ENCODE data around the gene TRAIP.

Gene TRAIP

DNA sequence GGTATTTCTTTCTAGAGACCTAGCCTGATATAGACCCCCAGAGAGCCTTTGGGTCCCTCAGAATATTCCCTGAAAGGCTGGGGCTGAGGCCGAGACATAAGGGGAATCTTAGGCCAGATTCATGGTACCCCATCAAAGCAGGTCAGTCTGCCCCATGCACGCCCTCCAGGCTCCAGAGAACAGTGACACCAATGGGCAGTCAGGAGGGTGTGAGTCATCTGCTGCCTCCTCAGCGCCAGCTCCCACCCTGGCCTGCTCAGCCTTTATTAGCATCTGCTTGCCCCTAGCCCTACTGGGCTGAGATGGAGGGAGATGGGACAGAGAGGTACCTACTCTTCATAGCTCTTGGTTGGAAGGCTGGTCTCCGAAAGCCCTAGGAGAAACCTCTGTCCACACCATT, 27.6 kb upstream of the TRAIP start:
- TF ChIP-seq, protein P1, sequence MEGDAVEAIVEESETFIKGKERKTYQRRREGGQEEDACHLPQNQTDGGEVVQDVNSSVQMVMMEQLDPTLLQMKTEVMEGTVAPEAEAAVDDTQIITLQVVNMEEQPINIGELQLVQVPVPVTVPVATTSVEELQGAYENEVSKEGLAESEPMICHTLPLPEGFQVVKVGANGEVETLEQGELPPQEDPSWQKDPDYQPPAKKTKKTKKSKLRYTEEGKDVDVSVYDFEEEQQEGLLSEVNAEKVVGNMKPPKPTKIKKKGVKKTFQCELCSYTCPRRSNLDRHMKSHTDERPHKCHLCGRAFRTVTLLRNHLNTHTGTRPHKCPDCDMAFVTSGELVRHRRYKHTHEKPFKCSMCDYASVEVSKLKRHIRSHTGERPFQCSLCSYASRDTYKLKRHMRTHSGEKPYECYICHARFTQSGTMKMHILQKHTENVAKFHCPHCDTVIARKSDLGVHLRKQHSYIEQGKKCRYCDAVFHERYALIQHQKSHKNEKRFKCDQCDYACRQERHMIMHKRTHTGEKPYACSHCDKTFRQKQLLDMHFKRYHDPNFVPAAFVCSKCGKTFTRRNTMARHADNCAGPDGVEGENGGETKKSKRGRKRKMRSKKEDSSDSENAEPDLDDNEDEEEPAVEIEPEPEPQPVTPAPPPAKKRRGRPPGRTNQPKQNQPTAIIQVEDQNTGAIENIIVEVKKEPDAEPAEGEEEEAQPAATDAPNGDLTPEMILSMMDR (IDR thresholded peaks at IDR 0.05): no peak
- Histone ChIP-seq H3K4me3 (no peak overlapping the region), H3K27ac (no peak overlapping the region)
- no peak for DNase-seq (ENCODE audit: low spot score)

DNA sequence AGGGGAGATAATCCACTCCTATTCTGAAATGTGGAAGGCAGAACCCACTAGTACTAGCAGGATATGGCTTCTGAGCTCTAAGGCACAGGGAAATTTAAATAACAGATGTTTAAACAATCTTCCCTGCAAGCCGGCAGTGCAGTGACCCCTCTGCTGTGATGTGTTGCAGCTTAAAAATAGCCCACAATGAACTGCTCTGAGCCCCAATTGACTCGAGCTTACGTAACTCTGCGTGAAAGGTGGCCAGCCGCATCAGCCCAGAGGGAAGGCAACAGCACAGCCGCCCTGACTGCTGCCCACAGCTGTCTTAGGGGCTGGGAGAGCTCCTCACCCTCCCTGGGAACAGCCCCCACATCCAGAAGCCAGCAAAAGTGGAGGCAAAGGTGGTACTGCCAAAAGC, 25.8 kb upstream of the TRAIP start:
- TF ChIP-seq, protein P1 (IDR thresholded peaks at IDR 0.05): no peak
- DNase-seq (ENCODE audit: low spot score): no peak
- Histone ChIP-seq H3K4me3 (no peak overlapping the region), H3K27ac (no peak overlapping the region)

DNA sequence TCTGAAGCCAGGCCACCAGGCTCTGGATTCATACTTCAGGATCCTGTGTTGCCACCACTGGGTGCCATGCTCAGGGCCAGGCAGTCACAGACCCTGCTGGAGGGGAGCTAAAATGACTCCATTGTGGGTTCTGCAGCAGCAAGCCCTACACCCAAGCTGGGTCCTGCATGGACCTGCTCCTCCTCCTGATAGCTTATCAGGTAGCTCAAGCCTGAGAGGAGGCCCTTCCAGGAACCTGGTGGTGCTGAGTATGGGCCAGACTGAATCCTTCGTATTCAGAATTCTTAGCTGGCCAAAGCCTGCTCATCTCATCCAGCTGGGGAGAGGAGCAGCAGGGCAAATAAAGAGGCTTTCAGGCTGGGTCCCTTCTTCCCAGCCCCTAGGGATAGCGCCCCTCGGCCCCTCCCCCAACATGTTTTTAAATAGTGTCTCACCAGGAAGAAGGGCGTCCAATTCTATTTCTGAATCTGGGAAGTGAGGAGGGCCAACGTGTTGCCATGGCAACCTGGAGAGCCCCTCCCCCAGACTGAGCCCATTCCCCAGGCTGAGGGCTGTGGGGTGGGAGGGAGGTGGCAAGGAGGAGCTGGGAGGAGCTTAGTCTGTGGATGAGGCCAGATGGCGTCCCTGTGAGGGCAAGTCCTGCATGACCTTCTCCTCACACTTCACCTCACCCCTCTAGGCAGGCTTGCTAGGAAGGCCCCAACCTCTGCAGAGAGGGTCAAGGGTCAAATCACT, 24.4 kb upstream of the TRAIP start:
- no peak for DNase-seq (ENCODE audit: low spot score)
- TF ChIP-seq, protein P1 (IDR thresholded peaks at IDR 0.05): no peak
- H3K4me3 ChIP-seq: no peak overlapping the region
- no peak overlapping the region for H3K27ac ChIP-seq

DNA sequence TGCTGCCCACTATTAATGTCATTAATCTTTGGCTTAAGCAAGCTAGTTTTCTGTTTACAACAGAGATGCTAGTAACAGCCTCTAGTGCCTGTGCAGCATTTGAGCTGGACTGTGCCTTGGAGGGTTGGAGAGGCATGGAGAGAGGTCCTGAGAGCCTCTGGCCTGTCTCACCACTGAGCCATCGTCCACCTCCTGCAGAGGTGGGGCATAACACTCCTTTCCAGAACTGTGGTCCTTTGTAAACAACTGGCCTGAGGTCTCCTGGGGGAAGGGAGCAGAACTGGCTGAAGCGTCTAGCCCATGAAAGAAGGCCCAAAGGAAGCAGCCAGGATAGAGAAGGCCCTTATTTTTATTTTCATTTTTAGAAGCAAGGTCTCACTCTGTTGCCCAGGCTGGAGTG, 23.4 kb upstream of the TRAIP start:
- TF ChIP-seq, protein P1 (IDR thresholded peaks at IDR 0.05): no peak
- no peak for DNase-seq (ENCODE audit: low spot score)
- Histone ChIP-seq H3K4me3 (no peak overlapping the region), H3K27ac (no peak overlapping the region)

DNA sequence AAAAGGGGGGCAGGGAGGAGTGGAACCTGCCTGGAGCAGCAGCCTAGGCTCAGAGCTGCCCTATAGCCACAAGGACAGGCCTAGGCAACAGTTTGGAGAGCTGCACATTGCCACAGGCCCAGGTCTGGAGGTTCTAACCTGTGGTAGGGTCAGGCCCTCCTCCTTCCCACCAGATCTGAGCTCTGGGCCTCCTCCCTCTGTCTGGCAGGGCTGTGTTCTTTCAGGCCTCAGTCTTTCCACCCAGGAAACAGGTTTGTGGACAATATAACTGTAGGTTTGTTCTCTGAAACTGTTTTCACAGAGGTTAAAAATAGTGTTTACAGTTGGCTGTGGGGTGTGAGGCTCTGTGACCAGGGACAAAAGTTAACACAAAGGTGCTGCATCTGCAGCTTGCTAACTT, 22.3 kb upstream of the TRAIP start:
- DNase-seq (ENCODE audit: low spot score): no peak

DNA sequence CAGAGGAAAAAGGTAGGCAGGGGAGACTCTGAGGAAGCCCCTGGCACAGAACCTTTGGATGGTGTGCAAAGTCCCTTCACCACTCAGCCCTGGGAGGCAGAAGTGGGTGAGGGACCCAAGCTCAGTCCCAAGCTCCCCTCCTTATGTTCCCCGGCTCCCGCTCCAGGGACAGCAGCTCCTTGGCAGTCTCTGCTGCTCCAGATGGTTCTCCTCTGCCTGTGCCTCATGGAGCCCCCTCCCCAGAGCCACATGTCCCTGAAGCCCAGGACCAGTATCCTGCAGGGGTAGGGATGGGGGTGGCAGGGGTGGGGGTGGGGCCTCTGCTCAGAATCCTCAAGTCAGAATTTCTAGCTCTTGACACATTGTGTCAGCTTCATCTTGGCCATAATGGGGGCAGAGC, 21.4 kb upstream of the TRAIP start:
- H3K27ac ChIP-seq: no peak overlapping the region
- no peak for DNase-seq (ENCODE audit: low spot score)
- H3K4me3 ChIP-seq: no peak overlapping the region
- TF ChIP-seq, protein P1 (IDR thresholded peaks at IDR 0.05): no peak

More for the DNA sequence above, 22.3 kb upstream of the TRAIP start:
- TF ChIP-seq, protein P1 (IDR thresholded peaks at IDR 0.05): no peak
- no peak overlapping the region for H3K27ac ChIP-seq
- H3K4me3 ChIP-seq: no peak overlapping the region

DNA sequence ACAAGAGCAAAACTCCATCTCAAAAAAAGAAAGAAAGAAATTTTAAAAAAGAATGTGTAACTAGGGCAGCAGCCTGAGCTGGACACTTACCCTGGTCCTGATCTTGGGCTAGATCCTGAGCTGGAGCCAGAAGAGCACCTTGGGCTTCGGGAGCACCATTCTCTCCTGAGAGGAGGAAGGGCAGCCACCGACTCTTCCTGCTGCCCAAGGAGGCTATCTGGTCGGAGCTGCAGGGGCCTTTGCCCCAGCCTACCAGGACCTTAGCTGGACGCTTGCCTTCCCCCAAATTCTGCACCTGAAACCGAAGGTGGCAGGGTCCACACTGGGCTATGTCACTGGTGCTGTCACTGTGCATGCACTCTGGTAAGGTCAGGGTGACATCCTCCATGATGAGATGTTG, 20.2 kb upstream of the TRAIP start:
- no peak for DNase-seq (ENCODE audit: low spot score)
- Histone ChIP-seq H3K27ac (no peak overlapping the region), H3K4me3 (no peak overlapping the region)
- TF ChIP-seq, protein P1 (IDR thresholded peaks at IDR 0.05): no peak
